GM19467 (cell line): ENCODE results near the gene LUZP1.

ENCODE experiments used
- ATAC-seq: cut with Tn5 transposase; IDR thresholded peaks from one replicate; pipeline ENCODE4 v1.9.1; 2021; ENCODE audit warnings: mild to moderate bottlenecking, moderate library complexity; ENCODE audit not compliant: unreplicated experiment

LUZP1 gene

GRCh38 chr1:23118957-23119792 lies 49.5 kb downstream of the LUZP1 start:
- ATAC-seq = no peak

DNA sequence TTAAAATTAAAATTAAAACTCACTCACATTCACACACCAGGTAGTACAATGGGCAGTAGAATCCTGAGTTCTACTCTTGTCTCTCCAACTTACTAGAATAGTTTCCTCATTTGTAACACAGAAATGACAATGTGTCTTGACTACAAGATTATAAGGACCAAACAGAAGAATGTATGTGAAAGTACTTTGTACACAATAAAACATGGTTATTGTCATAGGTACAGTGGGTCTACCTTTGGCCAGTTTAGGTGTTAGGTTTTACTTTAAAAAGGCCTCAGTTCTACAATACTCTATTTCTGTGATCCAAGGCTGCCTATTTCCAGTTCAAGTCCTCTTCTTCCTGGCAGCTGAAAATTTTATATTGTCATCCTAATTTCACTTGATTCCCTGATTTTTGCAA lies 50.2 kb downstream of the LUZP1 start:
- ATAC-seq = no peak

DNA sequence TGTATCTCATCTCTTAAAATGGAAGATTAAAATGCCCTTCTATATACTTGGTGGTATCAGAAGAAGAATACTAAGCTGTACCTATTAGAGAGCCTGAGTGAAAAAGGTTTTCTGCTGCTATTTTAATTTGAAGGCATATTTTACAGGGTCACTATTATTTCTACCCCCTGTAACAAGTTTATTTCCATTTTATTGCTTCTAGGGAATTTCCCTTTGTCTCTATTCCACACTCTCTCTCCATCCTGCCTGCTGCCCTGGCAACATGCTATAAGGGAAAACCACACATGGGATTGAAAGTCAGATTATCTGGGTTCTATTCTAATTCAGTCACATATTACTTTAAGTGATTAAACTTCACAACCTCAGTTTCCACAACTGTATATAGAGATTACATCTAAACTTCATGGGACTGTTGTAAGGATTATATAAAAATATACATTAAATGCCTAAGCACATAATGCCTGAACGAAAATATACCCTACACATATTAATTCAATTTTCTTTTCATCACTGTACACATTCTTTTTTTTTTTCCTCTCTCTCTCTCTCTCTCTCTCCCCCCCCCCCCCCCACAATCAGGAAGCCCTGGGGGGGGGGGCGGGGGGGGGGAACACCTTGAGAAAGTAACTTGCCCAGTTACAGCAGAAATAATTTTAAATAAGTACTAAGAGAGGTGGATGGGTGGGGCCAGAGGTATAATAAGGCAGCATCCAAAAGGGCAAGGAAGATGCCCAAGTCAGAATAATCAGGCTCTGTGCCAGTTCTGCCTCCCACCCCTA lies 51.5 kb downstream of the LUZP1 start:
- no peak for ATAC-seq

DNA sequence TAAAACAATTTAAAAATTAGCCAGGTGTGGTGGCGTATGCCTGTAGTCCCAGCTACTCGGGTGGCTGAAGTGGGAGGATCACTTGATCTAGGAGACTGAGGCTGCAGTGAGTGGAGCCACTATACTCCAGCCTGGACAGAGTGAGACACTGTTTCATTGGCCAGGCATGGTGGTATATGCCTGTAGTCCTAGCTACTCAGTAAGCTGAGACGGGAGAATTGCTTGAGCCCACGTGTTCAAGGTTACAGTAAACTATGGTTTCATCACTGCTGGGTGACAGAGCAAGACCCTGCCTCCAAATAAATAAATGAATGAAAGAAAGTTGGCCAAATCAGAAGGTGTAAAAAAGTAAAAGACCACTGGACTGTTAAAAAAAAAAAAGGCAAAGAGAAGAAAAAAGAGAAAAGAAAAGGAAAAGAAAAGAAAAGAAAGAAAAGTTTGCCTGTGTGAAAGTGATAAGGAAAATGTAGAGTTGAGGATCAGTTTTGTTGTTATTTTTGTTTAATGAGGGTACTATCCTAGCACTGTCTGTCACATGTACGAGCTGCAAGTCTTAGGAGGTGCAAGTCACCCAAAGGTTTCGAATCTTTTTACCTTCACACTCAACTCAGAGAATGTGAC lies 52.3 kb downstream of the LUZP1 start:
- ATAC-seq = no peak

GRCh38 chr1:23114424-23115079 lies 54.1 kb downstream of the LUZP1 start:
- ATAC-seq = no peak

DNA sequence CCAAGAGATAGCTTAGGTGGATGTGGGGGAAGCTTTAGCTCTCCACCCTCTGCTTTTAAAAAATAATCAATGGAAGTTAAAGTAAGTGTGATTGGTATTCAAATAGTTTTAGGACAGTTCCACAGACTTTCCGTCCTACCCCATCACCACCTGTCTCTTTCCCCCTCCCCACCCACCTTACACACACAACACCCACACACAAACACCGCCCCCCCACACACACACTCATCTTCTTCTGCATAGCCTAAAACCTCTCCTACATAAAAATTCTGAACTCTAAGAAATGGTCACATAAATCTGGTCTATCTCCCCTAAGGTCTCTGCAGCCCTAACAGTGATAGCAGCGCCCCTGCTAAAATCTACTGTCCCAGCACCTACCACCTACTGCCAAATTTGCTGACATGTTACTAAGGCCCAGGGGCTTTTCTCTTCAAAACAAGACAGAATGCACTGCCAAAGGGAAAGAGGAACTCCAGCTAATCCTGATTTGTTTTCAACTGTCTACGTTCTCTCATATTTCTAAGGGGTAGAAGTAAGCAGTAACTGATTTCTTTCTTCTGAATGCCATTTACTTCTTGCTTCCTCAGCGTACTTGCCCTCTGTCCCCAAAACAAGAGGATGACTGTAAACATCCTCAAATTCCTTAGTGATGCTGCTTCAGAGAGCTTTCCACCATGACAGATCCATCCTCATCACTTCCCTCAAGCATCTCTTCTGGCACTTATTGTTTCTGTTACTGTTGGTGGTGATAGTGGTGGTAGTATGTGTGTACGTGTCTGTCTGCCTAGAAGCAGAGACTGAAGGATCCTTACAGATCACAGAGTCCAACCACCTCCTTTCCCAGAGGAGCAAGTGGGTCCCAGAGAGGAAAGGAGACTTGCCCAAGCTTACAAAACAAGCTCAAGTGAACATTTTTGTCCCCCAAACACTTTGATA lies 56.8 kb downstream of the LUZP1 start:
- no peak for ATAC-seq

GRCh38 chr1:23110391-23110790 lies 58.3 kb downstream of the LUZP1 start:
- no peak for ATAC-seq

GRCh38 chr1:23108918-23109533 lies 59.6 kb downstream of the LUZP1 start:
- ATAC-seq = no peak

- ATAC-seq = no peak
Measured at GRCh38 chr1:23103001-23103889, 65.4 kb downstream of the LUZP1 start.

DNA sequence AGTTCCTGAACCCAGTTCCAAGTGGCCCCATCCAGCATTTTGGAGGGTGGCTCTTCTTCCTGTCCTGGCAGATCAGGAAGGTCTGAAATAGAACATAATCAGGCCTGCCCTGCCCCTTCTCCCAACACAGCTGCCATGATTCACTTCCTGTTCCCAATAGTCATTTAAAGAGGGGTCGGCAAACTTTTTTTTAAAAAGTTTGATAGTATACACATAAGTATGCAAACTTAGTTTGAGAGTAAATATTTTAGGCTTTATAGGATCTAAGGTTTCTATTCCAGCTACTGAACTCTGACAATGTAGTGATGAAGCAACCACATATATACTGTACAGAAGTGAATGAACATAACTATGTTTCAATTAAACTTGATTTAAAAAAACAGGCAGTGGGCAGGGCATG lies 66.4 kb downstream of the LUZP1 start:
- ATAC-seq = no peak

GRCh38 chr1:23101887-23102286 lies 66.8 kb downstream of the LUZP1 start:
- ATAC-seq = no peak

- ATAC-seq = no peak
Measured at GRCh38 chr1:23101101-23101827, 67.4 kb downstream of the LUZP1 start.

- ATAC-seq = no peak
Measured at GRCh38 chr1:23100074-23100748, 68.4 kb downstream of the LUZP1 start.

GRCh38 chr1:23099171-23099536 lies 69.5 kb downstream of the LUZP1 start:
- ATAC-seq = no peak

GRCh38 chr1:23098463-23099170 lies 70.0 kb downstream of the LUZP1 start:
- ATAC-seq = no peak

DNA sequence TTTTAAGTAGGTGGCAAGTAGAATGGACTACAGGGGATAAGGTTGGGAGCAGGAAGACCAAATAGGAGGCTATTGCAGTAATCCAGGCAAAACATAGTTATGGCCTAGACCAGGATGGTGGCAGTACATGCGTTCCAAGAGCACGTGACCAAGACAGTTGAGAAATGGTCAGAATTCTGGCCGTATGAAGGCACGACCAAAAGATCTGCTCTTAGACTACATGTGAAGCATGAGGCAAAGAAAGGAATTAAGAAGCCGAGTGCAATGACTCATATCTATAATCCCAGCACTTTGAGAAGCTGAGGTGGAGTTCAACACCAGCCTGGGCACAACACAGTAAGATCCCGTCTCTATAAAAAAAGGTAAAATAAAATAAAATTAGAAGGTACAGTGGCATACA lies 71.3 kb downstream of the LUZP1 start:
- no peak for ATAC-seq

DNA sequence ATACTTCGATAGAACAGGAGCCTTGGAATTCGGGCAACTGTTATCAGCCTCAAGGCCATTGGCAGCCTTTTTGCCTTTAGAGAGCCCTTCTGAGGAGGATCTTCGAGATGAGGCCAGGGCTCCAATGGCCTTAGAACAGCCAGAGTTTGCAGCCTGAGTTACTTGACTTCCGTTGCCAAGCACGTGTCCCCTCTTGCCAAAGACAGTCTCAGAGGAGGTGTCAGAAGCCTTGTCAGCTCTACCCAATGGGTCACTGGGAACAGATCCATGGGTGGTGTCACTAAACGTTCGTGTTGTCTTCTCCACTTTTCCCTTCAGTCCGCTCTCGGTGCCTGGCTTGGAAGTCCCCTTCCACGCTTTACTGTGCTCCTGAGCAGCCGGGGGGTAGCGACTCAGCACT lies 76.2 kb downstream of the LUZP1 start:
- no peak for ATAC-seq
